ENCODE data around the gene LYRM9.

Gene LYRM9

GRCh38 chr17:27892866-27893769 is at the start of gene LYRM9 (continued):
- TF ChIP-seq BCL6B (tag by site-specific recombination; IDR thresholded peaks at IDR 0.05) (no peak), ZSCAN30 (tag by site-specific recombination; IDR thresholded peaks at IDR 0.05) (peak; percentile 48; the same call in 1 of the 2 replicates), IKZF3 (tag by site-specific recombination; IDR thresholded peaks at IDR 0.05) (no peak), ZNF311 (tag by site-specific recombination; IDR thresholded peaks at IDR 0.05; ENCODE audit: borderline replicate concordance) (no peak), ZNF416 (tag by site-specific recombination; IDR thresholded peaks at IDR 0.05) (no peak), SP3 (tag by site-specific recombination; IDR thresholded peaks at IDR 0.05) (no peak), SCRT1 (tag by site-specific recombination; IDR thresholded peaks at IDR 0.05; ENCODE audit: borderline replicate concordance) (no peak), TRIM28 (IDR thresholded peaks at IDR 0.05; ENCODE audit: borderline replicate concordance, low read length) (no peak), ZNF513 (tag by site-specific recombination; IDR thresholded peaks at IDR 0.05) (no peak; the same call in 1 of the 2 replicates), GLI4 (tag by site-specific recombination; IDR thresholded peaks at IDR 0.05) (no peak), ZNF175 (tag by site-specific recombination; IDR thresholded peaks at IDR 0.05) (no peak), KLF8 (tag by site-specific recombination; IDR thresholded peaks at IDR 0.05) (peak; percentile 41; the same call in 1 of the 2 replicates), OVOL3 (tag by site-specific recombination; IDR thresholded peaks at IDR 0.05) (no peak), HOXC10 (CRISPR knock-in tag; IDR thresholded peaks at IDR 0.05) (no peak), ZNF146 (tag by site-specific recombination; IDR thresholded peaks at IDR 0.05) (no peak), ZNF23 (tag by site-specific recombination; IDR thresholded peaks at IDR 0.05; ENCODE audit: borderline replicate concordance) (no peak), ZIC2 (tag by site-specific recombination; IDR thresholded peaks at IDR 0.05) (no peak), ZNF169 (tag by site-specific recombination; IDR thresholded peaks at IDR 0.05) (no peak), ZNF394 (tag by site-specific recombination; IDR thresholded peaks at IDR 0.05; ENCODE audit: borderline replicate concordance) (no peak), HIC1 (tag by site-specific recombination; IDR thresholded peaks at IDR 0.05) (no peak), ZNF530 (tag by site-specific recombination; IDR thresholded peaks at IDR 0.05; ENCODE audit: low read depth) (no peak), ZNF521 (tag by site-specific recombination; IDR thresholded peaks at IDR 0.05) (no peak), ZNF266 (tag by site-specific recombination; IDR thresholded peaks at IDR 0.05; ENCODE audit: low read depth) (no peak), ZNF561 (tag by site-specific recombination; IDR thresholded peaks at IDR 0.05; ENCODE audit: borderline replicate concordance) (no peak; the same call in 1 of the 2 replicates), ZNF791 (tag by site-specific recombination; IDR thresholded peaks at IDR 0.05) (no peak), ZNF433 (tag by site-specific recombination; IDR thresholded peaks at IDR 0.05; ENCODE audit: low read depth) (no peak), ZNF140 (tag by site-specific recombination; IDR thresholded peaks at IDR 0.05) (no peak), REST (tag by site-specific recombination; IDR thresholded peaks at IDR 0.05) (no peak), ZBTB10 (tag by site-specific recombination; IDR thresholded peaks at IDR 0.05) (peak; percentile 61)

Data from HEK293 (cell line).